ENCODE data around the gene COL1A1.
A peak's percentile ranks its signal among the peaks of the same experiment; 100 is the strongest.

COL1A1 gene

GRCh38 chr17:50151041-50151936, 50.1 kb downstream of the COL1A1 start:
- peak; percentile 42 for TF ChIP-seq CTCF (IDR thresholded peaks at IDR 0.05; ENCODE audit: borderline replicate concordance, control extremely low read depth, extremely low read depth, insufficient read depth, missing control alignments)
- peak; percentile 95 for DNase-seq (ENCODE audit: low spot score)
- in situ Hi-C loops (cut with MboI; ENCODE audit: low sequenced_read_pairs, unreplicated experiment), result no loop called here

GRCh38 chr17:50150354-50151040, 50.9 kb downstream of the COL1A1 start, which contains the start of gene PPP1R9B:
TSS of gene PPP1R9B (minus strand) at chr17:50150677. CDS start at chr17:50150513, 164 bp downstream.
- in situ Hi-C loops (cut with MboI; ENCODE audit: low sequenced_read_pairs, unreplicated experiment), result no loop called here
- no peak for TF ChIP-seq CTCF (IDR thresholded peaks at IDR 0.05; ENCODE audit: borderline replicate concordance, control extremely low read depth, extremely low read depth, insufficient read depth, missing control alignments)
- DNase-seq (ENCODE audit: low spot score), result no peak

GRCh38 chr17:50149417-50150353, 51.7 kb downstream of the COL1A1 start:
- in situ Hi-C loops (cut with MboI; ENCODE audit: low sequenced_read_pairs, unreplicated experiment), result no loop called here
- DNase-seq (ENCODE audit: low spot score), result no peak
- peak; percentile 26 for TF ChIP-seq CTCF (IDR thresholded peaks at IDR 0.05; ENCODE audit: borderline replicate concordance, control extremely low read depth, extremely low read depth, insufficient read depth, missing control alignments)

- in situ Hi-C loops (cut with MboI; ENCODE audit: low sequenced_read_pairs, unreplicated experiment), result no loop called here
- no peak for DNase-seq (ENCODE audit: low spot score)
- no peak for TF ChIP-seq CTCF (IDR thresholded peaks at IDR 0.05; ENCODE audit: borderline replicate concordance, control extremely low read depth, extremely low read depth, insufficient read depth, missing control alignments)
These were observed 52.4 kb downstream of the COL1A1 start for GRCh38 chr17:50149091-50149416.

- in situ Hi-C loops (cut with MboI; ENCODE audit: low sequenced_read_pairs, unreplicated experiment), result no loop called here
- peak; percentile 85 for DNase-seq (ENCODE audit: low spot score)
- no peak for TF ChIP-seq CTCF (IDR thresholded peaks at IDR 0.05; ENCODE audit: borderline replicate concordance, control extremely low read depth, extremely low read depth, insufficient read depth, missing control alignments)
These were observed 53.0 kb downstream of the COL1A1 start for GRCh38 chr17:50148226-50149090.

Measured in GM13976 (cell line).